GM12878 (cell line): ENCODE measurements around the gene BEST4. TPM values are rescaled to one million over a fixed set of nuclear protein-coding genes. Genes with fewer than 3 reads are reported as not detected.

ENCODE experiments used
- ATAC-seq: fragments of 200-7000 bp; cut with Tn5 transposase; 3 replicates; pipeline ENCODE4 v1.9.1; 2020; ENCODE audit warnings: mild to moderate bottlenecking, moderate library complexity
- BruUV-seq: library from RNA; stranded (reverse); fragments of 400-500 nt; replicated peaks from 2 replicates; lab custom pipeline; 2021; lab: Mats Ljungman, UMichigan
- CTCF ChIA-PET: fragments of 300-600 bp; sonication (Branson Sonifier 250); formaldehyde crosslinking; extraction: SDS; loops from one replicate; lab custom pipeline; 2021; ENCODE audit warnings: inconsistent platforms; lab: Yijun Ruan, JAX
- POLR2A ChIA-PET: fragments of 350-600 bp; formaldehyde crosslinking; extraction: SDS; loops from one replicate; lab custom pipeline; 2021; ENCODE audit warnings: inconsistent platforms; lab: Charles Lee
- RAD21 ChIA-PET: fragments of 300-600 bp; sonication (Branson Sonifier 250); formaldehyde crosslinking; loops from one replicate; lab custom pipeline; 2023; ENCODE audit warnings: antibody characterized with exemption; ENCODE audit not compliant: unreplicated experiment; lab: Charles Lee
- SMC1A ChIA-PET: fragments of 300-600 bp; sonication (Branson Sonifier 250); formaldehyde crosslinking; loops from one replicate; lab custom pipeline; 2023; ENCODE audit not compliant: unreplicated experiment, uncharacterized antibody; lab: Charles Lee
- DNase-seq: peaks from one replicate; pipeline ENCODE4 v3.0.0-alpha.2; 2011; ENCODE audit warnings: low read depth, low spot score
- FAIRE-seq: peaks from 3 replicates; lab custom pipeline; 2011; peaks lifted over from hg19 to GRCh38; lab: Jason Lieb, UNC
- H2AFZ ChIP-seq: 2 replicates; pipeline ENCODE4 v1.6.0; 2011; ENCODE audit warnings: low read depth, low read length, control low read depth; ENCODE audit not compliant: control insufficient read depth
- H3K27ac ChIP-seq: 2 replicates; pipeline ENCODE4 v1.5.1; 2011; ENCODE audit warnings: control low read depth; ENCODE audit not compliant: control insufficient read depth, insufficient read depth
- H3K27me3 ChIP-seq, 2 experiments: replicated peaks in 1 of 2; 2 replicates each; pipeline versions ENCODE4 v1.6.0 to v1.6.1; 2011; ENCODE audit warnings: low read length in 1 of 2; ENCODE audit not compliant: control insufficient read depth in 2 of 2, insufficient read depth in 2 of 2
- H3K36me3 ChIP-seq, 2 experiments: 2 replicates each; pipeline ENCODE4 v1.5.1; 2011; ENCODE audit warnings: low read length in 1 of 2; ENCODE audit not compliant: control insufficient read depth in 2 of 2, insufficient read depth in 2 of 2
- H3K4me1 ChIP-seq: 2 replicates; pipeline ENCODE4 v1.6.1; 2011; ENCODE audit warnings: mild to moderate bottlenecking, low read length, moderate library complexity, mixed read lengths; ENCODE audit not compliant: control insufficient read depth, insufficient read depth
- H3K4me2 ChIP-seq: 2 replicates; pipeline ENCODE4 v1.6.0; 2011; ENCODE audit warnings: control low read depth; ENCODE audit not compliant: control insufficient read depth, insufficient read depth
- H3K4me3 ChIP-seq: fragments of 200-600 bp; sonication (generic); 2 replicates; pipeline ENCODE4 v1.5.1; 2016
- H3K79me2 ChIP-seq: 2 replicates; pipeline ENCODE4 v1.6.0; 2011; ENCODE audit warnings: low read length; ENCODE audit not compliant: control insufficient read depth, insufficient read depth
- H3K9ac ChIP-seq: 2 replicates; pipeline ENCODE4 v1.8.0; 2011; ENCODE audit warnings: low read length, control low read depth, mixed read lengths; ENCODE audit not compliant: control insufficient read depth, insufficient read depth
- H3K9me3 ChIP-seq: replicated peaks from 3 replicates; pipeline ENCODE4 v1.5.1; 2011; ENCODE audit warnings: mild to moderate bottlenecking, low read length; ENCODE audit not compliant: control insufficient read depth, insufficient read depth
- H4K20me1 ChIP-seq: 2 replicates; pipeline ENCODE4 v1.6.0; 2011; ENCODE audit not compliant: control insufficient read depth, insufficient read depth
- MXI1 ChIP-seq: fragments of 150-350 bp; IDR thresholded peaks from 2 replicates; pipeline ENCODE4 v1.6.1; 2011; ENCODE audit warnings: low read depth, mild to moderate bottlenecking, inconsistent platforms, low read length, improper control_type of control experiment
- SUPT20H ChIP-seq: IDR thresholded peaks from 2 replicates; pipeline ENCODE4 v1.6.1; 2011; ENCODE audit warnings: low read depth, mild to moderate bottlenecking, low read length, moderate library complexity, borderline replicate concordance; ENCODE audit not compliant: control insufficient read depth
- ZNF384 ChIP-seq: IDR thresholded peaks from 2 replicates; pipeline ENCODE4 v1.6.1; 2012; ENCODE audit warnings: low read depth, mild to moderate bottlenecking, low read length, improper control_type of control experiment, borderline replicate concordance
- WGBS: methylation state at CpG from one replicate; pipeline ENCODE4 v1.1.6; 2016; ENCODE audit warnings: low lambda C conversion rate; ENCODE audit not compliant: insufficient replicate concordance, insufficient coverage; ENCODE audit errors: missing lambda C conversion rate; 5-methylcytosine and 5-hydroxymethylcytosine counted together
- in situ Hi-C: fragments of 300-500 bp; cut with MboI; formaldehyde crosslinking; loops from 9 replicates; pipeline ENCODE4 v1.14.3; 2018; ENCODE audit warnings: mixed read lengths
- intact Hi-C: fragments of 100-400 bp; cut with micrococcal nuclease; formaldehyde crosslinking; loops from one replicate; pipeline ENCODE4 v1.14.2; 2022; ENCODE audit not compliant: unreplicated experiment
- polyA plus RNA-seq, 11 experiments: library from polyadenylated mRNA; depleted of rRNA in 4 of 11; unstranded in 6 of 11; stranded (reverse) in 5 of 11; fragments of >200 nt; fragmentation: Nextera tagmentation in 4 of 11; fragmentation: Illumina TruSeq in 1 of 11; extraction: Ambion mirVana in 4 of 11; extraction: Trizol in 1 of 11; gene quantifications; 1 replicate in 1 of 11; 2 replicates in 10 of 11; pipeline versions ENCODE4 v1.2.1 to v1.2.3, GENCODE V29; 2011 to 2016; ENCODE audit warnings: inconsistent platforms in 2 of 11, missing spikeins in 2 of 11, low read depth in 1 of 11
- total RNA-seq, 4 experiments: library from RNA; depleted of rRNA in 3 of 4; stranded (reverse); fragments of >200 nt in 3 of 4; fragmentation: Illumina TruSeq in 1 of 4; extraction: Trizol in 1 of 4; gene quantifications; 2 replicates each; pipeline versions ENCODE4 v1.2.1 to v1.2.3, GENCODE V29; 2013 to 2021
- TF ChIP-seq, protein P1 (sequence below): IDR thresholded peaks from 2 replicates; pipeline ENCODE4 v1.6.1; 2012; ENCODE audit warnings: low read length, inconsistent platforms
- TF ChIP-seq, protein P2 (sequence below): IDR thresholded peaks from 2 replicates; pipeline ENCODE4 v1.6.1; 2012; ENCODE audit warnings: low read depth, low read length, improper control_type of control experiment

Gene BEST4
- total and polyA plus RNA-seq, 10 of the 15 experiments (the other 5 are each of a cell fraction or from before 2014, with no cell fraction given): 0.06 to 1.3 (median 0.42) TPM

DNA sequence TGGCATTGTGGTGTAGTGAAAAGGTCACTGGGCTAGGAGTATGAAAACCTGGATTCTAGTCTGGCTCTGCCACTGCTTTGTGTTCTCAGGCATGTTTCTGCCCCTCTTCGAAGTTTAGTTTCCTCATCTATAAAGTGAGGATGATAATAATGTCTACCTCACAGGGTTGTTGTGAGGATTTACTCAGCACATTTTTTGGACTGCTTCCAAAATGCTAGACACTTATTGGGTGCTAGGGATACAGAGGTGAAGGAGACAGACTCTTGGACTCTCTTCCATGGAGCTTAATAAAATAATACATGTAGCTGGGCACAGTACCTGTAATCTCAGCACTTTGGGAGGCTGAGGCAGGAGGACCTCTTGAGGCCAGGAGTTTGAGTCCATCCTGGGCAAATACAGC, 44.8 kb downstream of the BEST4 start:
- BruUV-seq: no TSS peak
- H3K4me3 ChIP-seq: 0 out of 2 replicates have a peak overlapping the region, but pooled peaks have one; percentile 31
- TF ChIP-seq ZNF384 (no peak), MXI1 (no peak), SUPT20H (no peak)
- TF ChIP-seq, protein P1, sequence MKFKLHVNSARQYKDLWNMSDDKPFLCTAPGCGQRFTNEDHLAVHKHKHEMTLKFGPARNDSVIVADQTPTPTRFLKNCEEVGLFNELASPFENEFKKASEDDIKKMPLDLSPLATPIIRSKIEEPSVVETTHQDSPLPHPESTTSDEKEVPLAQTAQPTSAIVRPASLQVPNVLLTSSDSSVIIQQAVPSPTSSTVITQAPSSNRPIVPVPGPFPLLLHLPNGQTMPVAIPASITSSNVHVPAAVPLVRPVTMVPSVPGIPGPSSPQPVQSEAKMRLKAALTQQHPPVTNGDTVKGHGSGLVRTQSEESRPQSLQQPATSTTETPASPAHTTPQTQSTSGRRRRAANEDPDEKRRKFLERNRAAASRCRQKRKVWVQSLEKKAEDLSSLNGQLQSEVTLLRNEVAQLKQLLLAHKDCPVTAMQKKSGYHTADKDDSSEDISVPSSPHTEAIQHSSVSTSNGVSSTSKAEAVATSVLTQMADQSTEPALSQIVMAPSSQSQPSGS: no peak
- TF ChIP-seq, protein P2, sequence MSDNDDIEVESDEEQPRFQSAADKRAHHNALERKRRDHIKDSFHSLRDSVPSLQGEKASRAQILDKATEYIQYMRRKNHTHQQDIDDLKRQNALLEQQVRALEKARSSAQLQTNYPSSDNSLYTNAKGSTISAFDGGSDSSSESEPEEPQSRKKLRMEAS: no peak
- H4K20me1 ChIP-seq: no peaks in the 10 kb centered on the region
- H3K27ac ChIP-seq: no peak overlapping the region
- no peak for ATAC-seq
- WGBS: 96% methylated on average over 1 of the region's 1 CpG
- no peak overlapping the region for H3K9ac ChIP-seq
- ChIA-PET RAD21 (interaction anchor here (0.7 to 1.1 kb wide), 4 partner anchors 11 to 497 kb away, joined by 3 to 4 read pairs (median 3); no protein-coding TSS in a partner anchor), CTCF (interaction anchor here (1.1 to 1.9 kb wide), 6 partner anchors 11 to 550 kb away, joined by 3 to 11 read pairs (median 4); partner anchors contain the start of genes RNU5D-1 and RPS8), SMC1A (interaction anchor here (0.5 to 3.3 kb wide), 5 partner anchors 12 to 213 kb away, joined by 3 to 26 read pairs (median 5); partner anchors contain the start of genes RNU5D-1 and RPS8), POLR2A (interaction anchor here (0.6 to 2.4 kb wide), 8 partner anchors 10 to 1091 kb away, joined by 3 to 7 read pairs (median 3); partner anchors contain the start of genes RNU5D-1 and RPS8)
- intact Hi-C loops: no loop called here
- no peaks in the 10 kb centered on the region for H3K9me3 ChIP-seq
- H3K27me3 ChIP-seq: no peaks in the 10 kb centered on the region
- no peak for FAIRE-seq
- H3K36me3 ChIP-seq: peaks cover 14 to 18% of the 10 kb centered on the region in 2 experiments
- no peak overlapping the region for H3K4me2 ChIP-seq
- peaks cover 46% of the 10 kb centered on the region for H3K79me2 ChIP-seq
- H3K4me1 ChIP-seq: no peaks in the 10 kb centered on the region; the same call in 1 of the 2 replicates
- H2AFZ ChIP-seq: no peak overlapping the region
- in situ Hi-C loops: no loop called here
- no peak for DNase-seq
